ENCODE data around the gene DNAJC18.

DNAJC18 gene

DNA sequence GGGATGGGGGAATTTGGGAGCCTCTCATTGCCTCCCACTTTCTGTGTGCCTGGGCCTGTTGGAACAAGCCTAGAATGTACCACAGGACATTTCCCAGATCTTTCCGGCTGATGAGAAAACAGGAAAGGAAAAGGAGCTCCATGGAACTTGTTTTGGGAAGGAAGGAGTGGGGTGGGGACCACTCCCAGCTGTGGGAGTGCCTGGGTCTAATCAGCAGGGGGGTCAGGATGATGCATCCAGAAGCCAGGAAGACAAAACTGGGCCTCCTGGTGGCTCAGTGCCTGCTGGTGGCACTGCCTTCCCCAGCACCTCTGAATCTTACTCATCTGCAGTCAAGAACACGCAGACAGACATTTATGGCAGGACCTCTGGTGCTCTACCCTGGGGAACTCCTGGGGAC lies 34.2 kb upstream of the DNAJC18 start:
- peak overlapping the region; percentile 31 for H3K9ac ChIP-seq (ENCODE audit: low read length)
- H2BK15ac ChIP-seq (ENCODE audit: low read depth, poor library complexity, severe bottlenecking): no peak overlapping the region
- peak overlapping the region; percentile 13 for H4K8ac ChIP-seq (ENCODE audit: low read length)
- peaks cover 12% of the 10 kb centered on the region for H3K4me1 ChIP-seq (ENCODE audit: control insufficient read depth, insufficient read depth, low read depth, low read length)
- H3K36me3 ChIP-seq (ENCODE audit: control insufficient read depth in 1 of 2, insufficient read depth in 2 of 2, low read depth in 1 of 2, low read length in 2 of 2): peaks cover 33 to 34% of the 10 kb centered on the region in 2 experiments
- H2AFZ ChIP-seq (ENCODE audit: low read depth, low read length): no peak overlapping the region
- H2AK5ac ChIP-seq (ENCODE audit: low read length, severe bottlenecking): no peak overlapping the region
- H3K27me3 ChIP-seq (ENCODE audit: control insufficient read depth in 1 of 2, insufficient read depth in 1 of 2, low read length in 2 of 2): no peaks in the 10 kb centered on the region
- 87% methylated on average over 2 of the region's 2 CpGs for WGBS
- no peak overlapping the region for H4K91ac ChIP-seq (ENCODE audit: low read length)
- H3K4me3 ChIP-seq (ENCODE audit: insufficient read depth in 1 of 2, low read depth in 1 of 2, low read length in 2 of 2): no peak overlapping the region
- H2BK5ac ChIP-seq (ENCODE audit: low read depth, low read length, poor library complexity, severe bottlenecking): no peak overlapping the region
- DNase-seq: no peak
- peak overlapping the region in 1 of 2 experiments; percentile 53 for H3K4ac ChIP-seq (ENCODE audit: low read depth in 1 of 2, low read length in 2 of 2)
- peaks cover 4% of the 10 kb centered on the region for H3K79me1 ChIP-seq (replicated peaks; ENCODE audit: low read length, poor library complexity, severe bottlenecking)
- peak overlapping the region; percentile 16 to 35 for H3K18ac ChIP-seq (ENCODE audit: low read depth in 1 of 2, low read length in 2 of 2)
- H3K27ac ChIP-seq (ENCODE audit: low read length, poor library complexity, severe bottlenecking): no peak overlapping the region
- no peak overlapping the region for H2BK120ac ChIP-seq (ENCODE audit: low read depth, low read length)
- H3K9me3 ChIP-seq (ENCODE audit: control insufficient read depth, low read length): no peaks in the 10 kb centered on the region
- H2BK12ac ChIP-seq (ENCODE audit: low read length in 2 of 2): peak overlapping the region in 1 of 2 experiments; percentile 18
- H3K23ac ChIP-seq (ENCODE audit: low read length in 2 of 2): no peak overlapping the region
- no peak overlapping the region for H3K14ac ChIP-seq (ENCODE audit: low read length in 2 of 2)
- H3K4me2 ChIP-seq (ENCODE audit: low read length, poor library complexity, severe bottlenecking): no peak overlapping the region

GRCh38 chr5:139473105-139473504 lies 33.8 kb upstream of the DNAJC18 start:
- Histone ChIP-seq H3K4me2 (ENCODE audit: low read length, poor library complexity, severe bottlenecking) (no peak overlapping the region), H2BK5ac (ENCODE audit: low read depth, low read length, poor library complexity, severe bottlenecking) (no peak overlapping the region), H2BK15ac (ENCODE audit: low read depth, poor library complexity, severe bottlenecking) (no peak overlapping the region), H3K9me3 (ENCODE audit: control insufficient read depth, low read length) (no peaks in the 10 kb centered on the region), H2BK12ac (ENCODE audit: low read length in 2 of 2) (peak overlapping the region in 1 of 2 experiments; percentile 45), H3K4me1 (ENCODE audit: control insufficient read depth, insufficient read depth, low read depth, low read length) (peaks cover 15% of the 10 kb centered on the region), H3K4ac (ENCODE audit: low read depth in 1 of 2, low read length in 2 of 2) (peak overlapping the region in 1 of 2 experiments; percentile 53), H3K9ac (ENCODE audit: low read length) (peak overlapping the region; percentile 31), H4K91ac (ENCODE audit: low read length) (no peak overlapping the region), H4K8ac (ENCODE audit: low read length) (peak overlapping the region; percentile 59), H2AK5ac (ENCODE audit: low read length, severe bottlenecking) (peak overlapping the region; percentile 4), H3K4me3 (ENCODE audit: insufficient read depth in 1 of 2, low read depth in 1 of 2, low read length in 2 of 2) (no peak overlapping the region), H3K79me1 (replicated peaks; ENCODE audit: low read length, poor library complexity, severe bottlenecking) (peaks cover under 1% of the 10 kb centered on the region), H3K14ac (ENCODE audit: low read length in 2 of 2) (peak overlapping the region in 1 of 2 experiments; percentile 61), H3K27ac (ENCODE audit: low read length, poor library complexity, severe bottlenecking) (no peak overlapping the region), H3K36me3 (ENCODE audit: control insufficient read depth in 1 of 2, insufficient read depth in 2 of 2, low read depth in 1 of 2, low read length in 2 of 2) (peaks cover 28 to 30% of the 10 kb centered on the region in 2 experiments), H3K18ac (ENCODE audit: low read depth in 1 of 2, low read length in 2 of 2) (peak overlapping the region in 1 of 2 experiments; percentile 16), H3K23ac (ENCODE audit: low read length in 2 of 2) (no peak overlapping the region), H2AFZ (ENCODE audit: low read depth, low read length) (no peak overlapping the region), H2BK120ac (ENCODE audit: low read depth, low read length) (peak overlapping the region; percentile 42), H3K27me3 (ENCODE audit: control insufficient read depth in 1 of 2, insufficient read depth in 1 of 2, low read length in 2 of 2) (no peaks in the 10 kb centered on the region)
- WGBS: 54% methylated on average over 8 of the region's 8 CpGs
- no peak for DNase-seq

DNA sequence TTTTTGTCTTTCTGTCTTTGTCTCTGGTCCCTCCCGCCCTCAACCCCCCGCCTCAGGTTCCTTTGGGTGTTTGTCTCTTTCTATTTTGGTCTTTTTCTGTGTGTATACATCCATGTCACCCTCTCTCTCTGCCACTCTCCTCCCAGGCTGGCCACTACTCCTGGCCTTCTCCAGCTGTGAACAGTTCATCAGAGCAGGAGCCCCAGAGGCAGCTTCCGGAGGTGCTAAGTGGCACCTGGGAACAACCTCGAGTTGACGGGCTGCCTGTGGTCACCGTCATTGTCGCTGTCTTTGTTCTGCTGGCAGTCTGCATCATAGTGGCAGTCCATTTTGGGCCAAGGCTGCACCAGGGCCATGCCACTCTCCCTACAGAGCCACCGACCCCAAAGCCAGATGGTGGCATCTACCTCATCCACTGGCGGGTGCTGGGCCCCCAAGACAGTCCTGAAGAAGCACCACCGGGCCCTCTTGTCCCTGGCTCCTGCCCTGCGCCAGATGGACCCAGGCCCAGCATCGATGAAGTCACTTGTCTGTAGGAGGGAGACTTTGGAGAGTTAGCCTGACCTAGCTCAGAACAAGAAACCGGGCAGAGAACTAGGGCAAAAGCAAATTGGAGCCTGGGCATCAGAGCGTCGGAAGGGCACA lies 33.2 kb upstream of the DNAJC18 start:
- Histone ChIP-seq H3K9me3 (ENCODE audit: control insufficient read depth, low read length) (no peaks in the 10 kb centered on the region), H3K27me3 (ENCODE audit: control insufficient read depth in 1 of 2, insufficient read depth in 1 of 2, low read length in 2 of 2) (no peaks in the 10 kb centered on the region), H3K9ac (ENCODE audit: low read length) (no peak overlapping the region), H4K8ac (ENCODE audit: low read length) (no peak overlapping the region), H4K91ac (ENCODE audit: low read length) (no peak overlapping the region), H2BK15ac (ENCODE audit: low read depth, poor library complexity, severe bottlenecking) (no peak overlapping the region), H3K4me2 (ENCODE audit: low read length, poor library complexity, severe bottlenecking) (no peak overlapping the region), H2BK5ac (ENCODE audit: low read depth, low read length, poor library complexity, severe bottlenecking) (no peak overlapping the region), H3K4me1 (ENCODE audit: control insufficient read depth, insufficient read depth, low read depth, low read length) (peaks cover 15% of the 10 kb centered on the region), H3K79me1 (replicated peaks; ENCODE audit: low read length, poor library complexity, severe bottlenecking) (no peaks in the 10 kb centered on the region), H3K4me3 (ENCODE audit: insufficient read depth in 1 of 2, low read depth in 1 of 2, low read length in 2 of 2) (no peak overlapping the region), H2BK120ac (ENCODE audit: low read depth, low read length) (no peak overlapping the region), H3K27ac (ENCODE audit: low read length, poor library complexity, severe bottlenecking) (no peak overlapping the region), H3K14ac (ENCODE audit: low read length in 2 of 2) (no peak overlapping the region), H3K18ac (ENCODE audit: low read depth in 1 of 2, low read length in 2 of 2) (peak overlapping the region; percentile 16 to 18), H3K23ac (ENCODE audit: low read length in 2 of 2) (no peak overlapping the region), H2AFZ (ENCODE audit: low read depth, low read length) (no peak overlapping the region), H2AK5ac (ENCODE audit: low read length, severe bottlenecking) (peak overlapping the region; percentile 22), H3K4ac (ENCODE audit: low read depth in 1 of 2, low read length in 2 of 2) (no peak overlapping the region), H2BK12ac (ENCODE audit: low read length in 2 of 2) (peak overlapping the region in 1 of 2 experiments; percentile 37), H3K36me3 (ENCODE audit: control insufficient read depth in 1 of 2, insufficient read depth in 2 of 2, low read depth in 1 of 2, low read length in 2 of 2) (peaks cover 23 to 24% of the 10 kb centered on the region in 2 experiments)
- 88% methylated on average over 13 of the region's 15 CpGs for WGBS
- DNase-seq: no peak

- Histone ChIP-seq H3K4me3 (ENCODE audit: insufficient read depth in 1 of 2, low read depth in 1 of 2, low read length in 2 of 2) (peak within 1 kb of the TSS in 1 of 2 experiments; percentile 30), H3K23ac (ENCODE audit: low read length in 2 of 2) (no peak within 1 kb of the TSS), H3K18ac (ENCODE audit: low read depth in 1 of 2, low read length in 2 of 2) (no peak within 1 kb of the TSS), H2BK12ac (ENCODE audit: low read length in 2 of 2) (peak within 1 kb of the TSS in 1 of 2 experiments; percentile 22), H2AFZ (ENCODE audit: low read depth, low read length) (no peak within 1 kb of the TSS), H3K79me1 (replicated peaks; ENCODE audit: low read length, poor library complexity, severe bottlenecking) (no peaks in the 10 kb centered on the region), H4K91ac (ENCODE audit: low read length) (no peak within 1 kb of the TSS), H3K27me3 (ENCODE audit: control insufficient read depth in 1 of 2, insufficient read depth in 1 of 2, low read length in 2 of 2) (no peaks in the 10 kb centered on the region), H3K9ac (ENCODE audit: low read length) (no peak within 1 kb of the TSS), H2AK5ac (ENCODE audit: low read length, severe bottlenecking) (no peak within 1 kb of the TSS), H3K14ac (ENCODE audit: low read length in 2 of 2) (peak within 1 kb of the TSS in 1 of 2 experiments; percentile 63), H3K4ac (ENCODE audit: low read depth in 1 of 2, low read length in 2 of 2) (no peak within 1 kb of the TSS), H4K8ac (ENCODE audit: low read length) (no peak within 1 kb of the TSS), H2BK5ac (ENCODE audit: low read depth, low read length, poor library complexity, severe bottlenecking) (peak within 1 kb of the TSS; percentile 47), H2BK120ac (ENCODE audit: low read depth, low read length) (no peak within 1 kb of the TSS), H3K9me3 (ENCODE audit: control insufficient read depth, low read length) (no peaks in the 10 kb centered on the region), H3K4me2 (ENCODE audit: low read length, poor library complexity, severe bottlenecking) (no peak within 1 kb of the TSS), H2BK15ac (ENCODE audit: low read depth, poor library complexity, severe bottlenecking) (no peak within 1 kb of the TSS), H3K27ac (ENCODE audit: low read length, poor library complexity, severe bottlenecking) (no peak within 1 kb of the TSS), H3K4me1 (ENCODE audit: control insufficient read depth, insufficient read depth, low read depth, low read length) (peaks cover 15% of the 10 kb centered on the region), H3K36me3 (ENCODE audit: control insufficient read depth in 1 of 2, insufficient read depth in 2 of 2, low read depth in 1 of 2, low read length in 2 of 2) (peaks cover 11% of the 10 kb centered on the region in 2 experiments)
- WGBS: 87% methylated on average over 7 of the region's 9 CpGs
- no peak for DNase-seq
Observed at GRCh38 chr5:139470821-139471300, 31.5 kb upstream of the DNAJC18 start, which contains the start of gene SMIM33. TSS of gene SMIM33 (plus strand) at chr5:139471004. CDS start at chr5:139471122, 118 bp downstream.
